GM10266 (cell line): Measurements from ENCODE around the gene KLHDC10.
A peak's percentile ranks its signal among the peaks of the same experiment; 100 is the strongest.
"Not testable (repeated sequence)": the region's sequence is repeated elsewhere in the genome, so short reads cannot be mapped to it uniquely, and the experiment has no call there.

Experiments
- DNase-seq: peaks from one replicate; pipeline ENCODE4 v3.0.0; 2012; ENCODE audit errors: extremely low spot score
- TF ChIP-seq, protein P1 (sequence below): IDR thresholded peaks from 2 replicates; pipeline ENCODE4 v1.5.1; 2012; ENCODE audit warnings: mild to moderate bottlenecking, low read depth; ENCODE audit not compliant: control insufficient read depth, insufficient read depth; ENCODE audit errors: missing control alignments

KLHDC10 gene

DNA sequence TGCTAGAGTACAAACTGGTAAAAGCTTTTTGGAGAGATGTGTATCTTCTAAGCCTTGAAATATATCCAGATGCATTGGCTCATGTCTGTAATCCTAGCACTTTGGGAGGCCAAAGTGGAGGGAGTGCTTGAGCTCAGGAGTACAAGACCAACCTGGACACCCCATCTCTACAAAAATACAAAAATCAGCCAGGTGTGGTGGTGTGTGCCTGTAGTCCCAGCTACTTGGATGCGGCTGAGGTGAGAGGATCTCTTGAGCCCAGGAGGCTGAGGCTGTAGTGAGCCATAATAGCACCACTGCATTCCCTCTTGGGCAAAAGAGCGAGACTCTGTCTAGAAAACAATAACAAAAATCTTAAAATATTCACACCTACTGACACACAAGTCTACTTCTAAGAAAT lies 109.3 kb downstream of the KLHDC10 start:
- TF ChIP-seq, protein P1, sequence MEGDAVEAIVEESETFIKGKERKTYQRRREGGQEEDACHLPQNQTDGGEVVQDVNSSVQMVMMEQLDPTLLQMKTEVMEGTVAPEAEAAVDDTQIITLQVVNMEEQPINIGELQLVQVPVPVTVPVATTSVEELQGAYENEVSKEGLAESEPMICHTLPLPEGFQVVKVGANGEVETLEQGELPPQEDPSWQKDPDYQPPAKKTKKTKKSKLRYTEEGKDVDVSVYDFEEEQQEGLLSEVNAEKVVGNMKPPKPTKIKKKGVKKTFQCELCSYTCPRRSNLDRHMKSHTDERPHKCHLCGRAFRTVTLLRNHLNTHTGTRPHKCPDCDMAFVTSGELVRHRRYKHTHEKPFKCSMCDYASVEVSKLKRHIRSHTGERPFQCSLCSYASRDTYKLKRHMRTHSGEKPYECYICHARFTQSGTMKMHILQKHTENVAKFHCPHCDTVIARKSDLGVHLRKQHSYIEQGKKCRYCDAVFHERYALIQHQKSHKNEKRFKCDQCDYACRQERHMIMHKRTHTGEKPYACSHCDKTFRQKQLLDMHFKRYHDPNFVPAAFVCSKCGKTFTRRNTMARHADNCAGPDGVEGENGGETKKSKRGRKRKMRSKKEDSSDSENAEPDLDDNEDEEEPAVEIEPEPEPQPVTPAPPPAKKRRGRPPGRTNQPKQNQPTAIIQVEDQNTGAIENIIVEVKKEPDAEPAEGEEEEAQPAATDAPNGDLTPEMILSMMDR = no peak
- no peak for DNase-seq

DNA sequence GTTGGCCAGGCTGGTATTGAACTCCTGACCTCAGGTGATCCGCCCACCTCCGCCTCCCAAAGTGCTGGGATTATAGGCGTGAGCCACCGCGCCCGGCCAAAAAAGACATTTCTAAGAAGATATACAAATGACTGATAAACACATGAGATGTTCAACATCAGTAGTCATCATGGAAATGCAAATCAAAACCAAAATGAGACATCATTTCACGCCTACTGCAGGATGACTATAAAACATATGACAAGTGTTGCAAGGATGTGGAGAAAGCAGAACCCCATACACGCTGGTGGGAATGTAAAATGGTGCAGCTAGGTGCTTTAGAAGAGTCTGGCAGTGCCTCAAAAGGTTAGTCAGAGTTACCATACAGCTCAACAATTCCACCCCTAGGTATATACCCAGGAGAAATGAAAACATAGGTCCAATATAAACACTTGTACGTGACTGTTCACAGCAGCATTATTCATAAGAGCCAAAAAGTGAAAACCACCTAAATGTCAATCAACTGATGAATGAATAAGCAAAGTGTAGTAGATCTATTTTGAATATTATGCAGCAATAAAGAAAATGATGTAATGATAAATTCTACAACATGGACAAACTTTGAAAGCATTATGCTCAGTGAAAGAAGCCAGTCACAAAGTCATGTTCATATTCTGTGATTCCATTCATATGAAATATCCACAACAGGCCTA lies 110.4 kb downstream of the KLHDC10 start:
- TF ChIP-seq, protein P1 = no peak
- no peak for DNase-seq

DNA sequence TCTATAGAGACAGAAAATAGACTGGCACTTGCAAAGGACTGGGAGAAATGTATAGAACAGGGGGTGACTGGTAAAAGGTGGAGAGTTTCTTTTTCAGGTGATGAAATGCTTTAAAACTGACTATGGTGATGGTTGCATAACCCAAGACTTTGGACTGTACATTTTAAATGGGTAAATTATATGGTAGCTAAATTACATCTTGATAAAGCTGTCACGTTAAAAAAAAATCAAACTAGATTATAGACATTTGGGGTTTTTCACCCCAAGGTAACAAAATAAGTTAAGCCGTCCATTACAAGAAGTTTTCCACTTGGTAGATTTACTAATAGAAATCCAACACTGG lies 110.9 kb downstream of the KLHDC10 start:
- DNase-seq = no peak
- TF ChIP-seq, protein P1 = no peak

DNA sequence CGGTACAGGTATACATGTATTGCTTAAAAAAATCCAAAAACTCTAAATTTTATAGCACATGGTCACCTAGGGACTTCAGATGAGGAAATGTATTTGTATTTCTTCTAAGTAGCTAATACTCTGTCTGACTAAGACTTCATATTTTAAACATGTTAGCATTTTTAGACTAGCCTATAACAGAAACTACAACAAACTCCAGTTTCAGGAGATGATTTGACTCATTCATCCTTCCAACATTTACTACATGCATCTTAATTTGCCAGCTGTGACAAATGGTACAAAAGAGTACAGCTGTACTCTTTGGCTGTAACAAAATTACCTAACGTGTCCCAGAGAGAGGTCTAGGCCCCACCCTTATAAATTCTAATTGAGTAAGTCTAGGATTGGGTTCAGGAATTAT lies 112.7 kb downstream of the KLHDC10 start:
- TF ChIP-seq, protein P1 = no peak

DNA sequence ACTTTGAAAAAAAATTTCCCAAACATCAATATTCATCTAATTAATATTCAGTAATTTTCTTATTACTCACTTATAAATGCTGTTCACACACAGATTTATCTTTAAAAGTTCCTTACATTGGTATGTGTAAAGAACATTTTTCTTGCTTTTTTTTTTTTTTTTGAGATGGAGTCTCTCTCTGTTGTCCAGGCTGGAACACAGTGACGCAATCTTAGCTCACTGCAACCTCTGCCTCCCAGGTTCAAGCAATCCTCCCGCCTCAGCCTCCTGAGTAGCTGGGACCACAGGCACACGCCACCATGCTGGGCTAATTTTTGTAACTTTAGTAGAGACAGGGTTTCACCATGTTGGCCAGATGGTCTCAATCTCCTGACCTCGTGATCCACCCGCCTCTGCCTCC lies 114.0 kb downstream of the KLHDC10 start:
- DNase-seq = not testable (repeated sequence)

More for the DNA sequence above, 112.7 kb downstream of the KLHDC10 start:
- peak; percentile 28 for DNase-seq
